Spleen (tissue), 11 donors: ENCODE measurements around the gene SCFD2. TPM values are rescaled to one million over a fixed set of nuclear protein-coding genes. Genes with fewer than 3 reads are reported as not detected.

Experiments used
- DNase-seq: peaks from one replicate; pipeline ENCODE4 v3.0.0-alpha.2; 2020
- H3K27ac ChIP-seq, 8 donors: fragments of 200-600 bp; sonication (generic) in 7 of 8; 1 replicate in 4 of 8; 2 replicates in 4 of 8; pipeline versions ENCODE4 v1.5.0 to v1.8.0; 2016 to 2021; ENCODE audit warnings: inconsistent platforms in 4 of 8, mild to moderate bottlenecking in 4 of 8, moderate library complexity in 1 of 8
- H3K27me3 ChIP-seq, 7 donors: fragments of 200-600 bp; sonication (generic) in 6 of 7; replicated peaks in 1 of 7; 1 replicate in 4 of 7; 2 replicates in 3 of 7; pipeline versions ENCODE4 v1.5.0 to v1.8.0; 2016 to 2021; ENCODE audit warnings: inconsistent platforms in 3 of 7, mild to moderate bottlenecking in 1 of 7
- H3K36me3 ChIP-seq, 6 donors: fragments of 200-600 bp; sonication (generic) in 5 of 6; 1 replicate in 4 of 6; 2 replicates in 2 of 6; pipeline versions ENCODE4 v1.5.0 to v1.8.0; 2016 to 2021; ENCODE audit warnings: inconsistent platforms in 2 of 6
- H3K4me1 ChIP-seq, 6 donors: fragments of 200-600 bp; sonication (generic) in 5 of 6; 1 replicate in 3 of 6; 2 replicates in 3 of 6; pipeline versions ENCODE4 v1.5.0 to v1.8.0; 2016 to 2021; ENCODE audit warnings: inconsistent platforms in 3 of 6
- H3K4me3 ChIP-seq, 8 donors: fragments of 200-600 bp; sonication (generic) in 7 of 8; 1 replicate in 4 of 8; 2 replicates in 4 of 8; pipeline versions ENCODE4 v1.5.0 to v1.8.0; 2016 to 2021; ENCODE audit warnings: inconsistent platforms in 4 of 8, mild to moderate bottlenecking in 4 of 8, moderate library complexity in 2 of 8
- H3K9me3 ChIP-seq, 8 donors: fragments of 200-600 bp; sonication (generic) in 7 of 8; 1 replicate in 4 of 8; 2 replicates in 4 of 8; pipeline versions ENCODE4 v1.5.0 to v1.8.0; 2016 to 2021; ENCODE audit warnings: inconsistent platforms in 4 of 8
- CTCF ChIP-seq, 11 experiments: fragments of 200-600 bp in 7 of 11; fragments of 450-650 bp in 4 of 11; sonication (generic) in 4 of 11; IDR thresholded peaks in 8 of 11; conservative IDR thresholded peaks in 3 of 11; 1 replicate in 7 of 11; 2 replicates in 4 of 11; pipeline versions ENCODE4 v1.4.0 to v1.8.0; 2016 to 2021; ENCODE audit warnings: antibody characterized with exemption in 11 of 11, inconsistent platforms in 4 of 11, mild to moderate bottlenecking in 1 of 11
- POLR2A ChIP-seq, 3 donors: fragments of 450-650 bp; IDR thresholded peaks; one replicate each; pipeline ENCODE4 v1.5.1; 2017; ENCODE audit warnings: antibody characterized with exemption in 3 of 3, mild to moderate bottlenecking in 1 of 3
- POLR2AphosphoS5 ChIP-seq, 3 donors: sonication (generic); formaldehyde crosslinking; IDR thresholded peaks; one replicate each; pipeline ENCODE4 v1.5.1; 2017; ENCODE audit warnings: antibody characterized with exemption in 3 of 3
- WGBS, 5 donors: extraction: QIAGEN DNeasy Blood & Tissue Kit in 3 of 5; methylation state at CpG; one replicate each; pipeline versions ENCODE4 v1.1.5 to v1.1.7; 2013 to 2018; 5-methylcytosine and 5-hydroxymethylcytosine counted together
- intact Hi-C: fragments of 100-400 bp; cut with DNase I; formaldehyde crosslinking; loops from one replicate; pipeline ENCODE4 v1.15.0; 2023; ENCODE audit warnings: low total_unique reads
- polyA plus RNA-seq, 3 donors: library from polyadenylated mRNA; stranded (reverse); fragments of 200-250 nt; gene quantifications; one replicate each; pipeline ENCODE4 v1.2.1, GENCODE V29; 2013
- total RNA-seq, 7 donors: library from RNA; depleted of rRNA in 3 of 7; stranded (reverse); fragments of >200 nt in 3 of 7; fragmentation: NEBNext Ultra II Directional in 4 of 7; extraction: Animal tissue kit (Norgen Biotek cat#: 25700) in 4 of 7; gene quantifications; one replicate each; pipeline versions ENCODE4 v1.1.0 to v1.2.1, GENCODE V29; 2016 to 2021
- donor health status: healthy with polysubstance abuse.
- donor health status: DM: no; HTN: no; CAD: no; lungs with moderate emphysema.
- donor health status: DM: no; HTN: no; CAD: no.
- donor health status: Bipolar disorder and iron deficiency.
- donor health status: healthy.
- donor health status: DM: no; HTN: no; CAD: no.
- donor health status: DM: yes; HTN: yes; CAD: no.

Gene SCFD2
- total and polyA plus RNA-seq, 10 donors = 3.6 to 42.1 (median 21.1) TPM

DNA sequence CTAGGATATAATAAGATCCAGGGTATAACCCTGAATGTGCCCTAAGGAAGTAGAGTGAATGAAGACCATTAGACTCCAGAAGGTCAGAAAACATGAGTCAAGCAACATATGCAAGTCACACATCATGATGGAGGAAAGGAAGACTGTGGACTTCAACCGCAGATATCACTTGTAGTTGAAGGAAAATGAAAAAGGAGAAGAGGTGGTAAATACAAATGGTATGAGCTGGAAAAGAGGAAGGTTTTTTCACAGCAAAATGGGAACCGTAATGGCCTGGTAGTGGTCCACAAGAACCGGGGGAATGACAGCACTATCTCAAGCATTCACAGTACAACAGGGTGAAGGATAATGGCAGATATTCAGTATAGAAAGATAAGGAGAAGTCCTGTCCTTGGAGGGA lies 5.2 kb upstream of the SCFD2 start:
- WGBS, 5 donors = 73 to 88% (median 84%) methylated on average over 3 of the region's 3 CpGs
- Histone ChIP-seq H3K9me3 (no peaks in the 10 kb centered on the region), H3K27me3 (peaks cover 0 to 18% (median 0%) of the 10 kb centered on the region in 7 donors), H3K4me1 (peaks cover 4 to 10% (median 6%) of the 10 kb centered on the region in 6 donors), H3K4me3 (no peak overlapping the region), H3K27ac (no peak overlapping the region), H3K36me3 (no peaks in the 10 kb centered on the region)
- TF ChIP-seq CTCF (IDR thresholded peaks at IDR 0.05 in 8 of 11, conservative IDR thresholded peaks at IDR 0.05 in 3 of 11) (no peak), POLR2AphosphoS5 (IDR thresholded peaks at IDR 0.05) (no peak), POLR2A (IDR thresholded peaks at IDR 0.05) (no peak)
- intact Hi-C loops = no loop called here
- no peak for DNase-seq

DNA sequence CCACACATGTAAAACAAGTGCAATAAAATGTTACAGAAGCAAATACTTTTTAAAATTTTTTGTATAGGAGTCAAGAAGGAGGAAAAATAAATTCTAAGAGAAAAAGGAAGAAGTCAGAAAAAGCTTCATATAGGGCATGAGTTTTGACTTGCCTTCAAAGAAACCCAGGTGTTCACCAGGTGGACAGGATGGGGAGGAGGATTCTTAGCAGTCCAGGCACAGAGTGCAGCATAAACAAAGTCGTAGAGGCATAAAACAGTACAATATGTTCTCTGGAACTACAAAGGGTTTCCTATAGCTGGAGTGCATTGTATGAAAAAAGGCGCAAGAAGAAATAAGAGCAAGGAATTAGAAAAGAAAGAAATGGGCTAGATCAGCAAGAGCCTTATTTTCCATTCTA lies 1.9 kb upstream of the SCFD2 start:
- intact Hi-C loops = no loop called here
- WGBS, 5 donors = 77 to 89% (median 84%) methylated on average over 2 of the region's 2 CpGs

DNA sequence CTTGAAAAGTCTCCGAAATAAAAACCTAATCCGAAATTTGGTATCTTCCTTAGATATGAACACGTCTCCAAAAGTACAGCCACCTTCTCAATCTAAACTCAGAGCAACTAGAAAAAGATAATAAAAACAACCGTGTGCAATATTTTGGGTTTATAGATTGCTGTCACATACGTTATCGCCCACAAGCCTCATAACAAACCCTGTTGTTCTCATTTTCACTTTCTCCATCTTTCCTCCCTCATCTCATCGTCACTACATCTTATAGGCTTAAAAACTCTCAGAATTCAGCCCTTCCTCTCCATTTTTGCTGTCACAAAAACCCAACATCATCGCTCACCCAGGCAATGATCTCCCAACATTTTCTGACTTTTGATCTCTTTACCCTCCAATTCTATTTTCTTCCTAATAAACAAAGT lies 448 bp upstream of the SCFD2 start:
- WGBS, 5 donors = 8 to 12% (median 10%) methylated on average over 8 of the region's 8 CpGs
- H3K27me3 ChIP-seq = peaks cover 0 to 14% (median 0%) of the 10 kb centered on the region in 7 donors
- TF ChIP-seq POLR2AphosphoS5 (IDR thresholded peaks at IDR 0.05) (no peak), POLR2A (IDR thresholded peaks at IDR 0.05) (no peak), CTCF (IDR thresholded peaks at IDR 0.05 in 8 of 11, conservative IDR thresholded peaks at IDR 0.05 in 3 of 11) (no peak)
- peak overlapping the region; percentile 85 to 100 (median 91) for H3K4me3 ChIP-seq
- intact Hi-C loops = no loop called here
- no peaks in the 10 kb centered on the region for H3K9me3 ChIP-seq
- H3K27ac ChIP-seq = peak overlapping the region; percentile 36 to 84 (median 80)
- no peaks in the 10 kb centered on the region for H3K36me3 ChIP-seq
- no peak for DNase-seq
- H3K4me1 ChIP-seq = peaks cover 35 to 55% (median 49%) of the 10 kb centered on the region in 6 donors

More for the DNA sequence above, 1.9 kb upstream of the SCFD2 start:
- DNase-seq = no peak
- no peak overlapping the region for H3K27ac ChIP-seq
- H3K27me3 ChIP-seq = peaks cover 0 to 18% (median 0%) of the 10 kb centered on the region in 7 donors
- TF ChIP-seq POLR2A (IDR thresholded peaks at IDR 0.05) (no peak), CTCF (IDR thresholded peaks at IDR 0.05 in 8 of 11, conservative IDR thresholded peaks at IDR 0.05 in 3 of 11) (no peak), POLR2AphosphoS5 (IDR thresholded peaks at IDR 0.05) (no peak)
- H3K4me1 ChIP-seq = peaks cover 26 to 41% (median 35%) of the 10 kb centered on the region in 6 donors
- H3K4me3 ChIP-seq = no peak overlapping the region
- no peaks in the 10 kb centered on the region for H3K36me3 ChIP-seq
- no peaks in the 10 kb centered on the region for H3K9me3 ChIP-seq

- intact Hi-C loops = no loop called here
- Histone ChIP-seq H3K9me3 (no peaks in the 10 kb centered on the region), H3K4me1 (peaks cover 35 to 67% (median 52%) of the 10 kb centered on the region in 6 donors), H3K27me3 (peaks cover 0 to 2% (median 0%) of the 10 kb centered on the region in 7 donors), H3K4me3 (peak overlapping the region; percentile 85 to 100 (median 91)), H3K27ac (peak overlapping the region in 6 of 8 donors; percentile 36 to 82 (median 77)), H3K36me3 (no peaks in the 10 kb centered on the region)
- TF ChIP-seq POLR2AphosphoS5 (IDR thresholded peaks at IDR 0.05) = no peak
- TF ChIP-seq POLR2A (IDR thresholded peaks at IDR 0.05) = no peak
- no peak for TF ChIP-seq CTCF (IDR thresholded peaks at IDR 0.05 in 8 of 11, conservative IDR thresholded peaks at IDR 0.05 in 3 of 11)
- WGBS, 5 donors = 0 to 2% (median 1%) methylated on average over 8 of the region's 8 CpGs
- no peak for DNase-seq
These were observed 758 bp downstream of the SCFD2 start for GRCh38 chr4:53365121-53365485.
